Stimulated activated CD8-positive, alpha-beta memory T cell treated with anti-CD3 and anti-CD28 coated beads, Interleukin-15, amount 100 ng/mL, for 24 hours (primary cell): ENCODE data around the gene MPI.
A peak's percentile ranks its signal among the peaks of the same experiment; 100 is the strongest.
"Not testable (repeated sequence)": the region's sequence is repeated elsewhere in the genome, so short reads cannot be mapped to it uniquely, and the experiment has no call there.

Experiments used
- DNase-seq: peaks from one replicate; pipeline ENCODE4 v3.0.0-alpha.2; 2020; ENCODE audit warnings: low read depth

Gene MPI

GRCh38 chr15:74933573-74933972 is 43.7 kb downstream of the MPI start:
- DNase-seq: no peak

DNA sequence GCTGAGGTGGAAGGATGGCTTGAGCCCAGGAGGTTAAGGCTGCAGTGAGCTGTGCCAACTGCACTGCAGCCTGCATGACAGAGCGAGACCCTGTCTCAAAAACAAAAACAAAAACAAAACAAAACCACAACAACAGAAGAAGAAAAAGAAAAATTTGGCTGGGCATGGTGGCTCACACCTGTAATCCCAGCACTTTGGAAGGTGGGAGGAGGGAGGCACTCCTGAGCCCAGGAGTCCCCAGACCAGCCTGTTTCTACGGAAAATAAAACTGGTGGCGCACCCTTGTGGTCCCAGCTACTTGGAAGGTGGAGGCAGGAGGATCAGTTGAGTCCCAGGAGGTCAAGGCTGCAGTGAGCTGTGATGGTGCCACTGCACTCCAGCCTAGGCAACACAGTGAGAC is 45.4 kb downstream of the MPI start:
- DNase-seq: not testable (repeated sequence)

GRCh38 chr15:74937272-74937589 is 47.4 kb downstream of the MPI start:
- no peak for DNase-seq

DNA sequence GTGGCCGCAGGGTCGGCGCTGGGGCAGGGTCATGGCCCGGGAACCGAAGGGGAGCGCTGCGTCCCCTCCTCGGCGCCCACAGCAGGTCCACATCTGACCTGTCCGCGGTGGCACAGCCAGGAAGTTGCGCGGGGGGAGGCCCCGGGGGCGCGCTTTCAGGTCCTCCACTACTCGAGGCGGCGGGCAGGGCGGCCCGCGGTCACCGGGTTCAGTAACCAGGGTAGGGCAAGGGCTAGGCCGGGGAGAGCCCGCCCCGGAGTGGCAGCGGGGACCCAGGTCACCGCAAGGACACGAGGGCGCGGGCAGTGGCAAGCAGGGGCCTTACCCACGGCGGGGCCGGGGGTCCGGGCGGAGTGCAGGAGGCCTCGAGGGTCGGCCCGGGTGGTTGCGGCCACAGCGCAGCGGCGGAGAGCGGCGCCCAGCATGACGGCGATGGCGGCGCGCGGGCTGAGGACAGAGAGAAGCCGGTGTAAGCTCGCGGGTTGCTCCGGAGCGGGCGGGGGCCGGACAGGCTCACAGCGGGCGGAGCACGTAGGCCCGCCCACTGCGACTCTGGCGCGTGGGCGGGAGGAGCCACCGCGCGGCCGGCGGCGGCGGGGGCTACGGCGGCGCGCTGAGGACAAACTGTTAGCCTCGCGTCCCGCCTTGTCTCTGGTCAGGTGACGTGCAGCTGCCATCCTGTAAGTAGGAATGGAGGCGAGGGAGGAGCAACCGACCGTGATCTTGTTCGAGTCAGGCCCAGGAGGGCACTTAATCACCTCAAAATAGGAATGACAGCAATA is 47.9 kb downstream of the MPI start, which contains the start of gene COX5A:
Gene COX5A (minus strand): TSS at position 484 of the 782 bp plus-strand sequence. CDS start 59 bp downstream, at position 425.
- peak; percentile 82 for DNase-seq

DNA sequence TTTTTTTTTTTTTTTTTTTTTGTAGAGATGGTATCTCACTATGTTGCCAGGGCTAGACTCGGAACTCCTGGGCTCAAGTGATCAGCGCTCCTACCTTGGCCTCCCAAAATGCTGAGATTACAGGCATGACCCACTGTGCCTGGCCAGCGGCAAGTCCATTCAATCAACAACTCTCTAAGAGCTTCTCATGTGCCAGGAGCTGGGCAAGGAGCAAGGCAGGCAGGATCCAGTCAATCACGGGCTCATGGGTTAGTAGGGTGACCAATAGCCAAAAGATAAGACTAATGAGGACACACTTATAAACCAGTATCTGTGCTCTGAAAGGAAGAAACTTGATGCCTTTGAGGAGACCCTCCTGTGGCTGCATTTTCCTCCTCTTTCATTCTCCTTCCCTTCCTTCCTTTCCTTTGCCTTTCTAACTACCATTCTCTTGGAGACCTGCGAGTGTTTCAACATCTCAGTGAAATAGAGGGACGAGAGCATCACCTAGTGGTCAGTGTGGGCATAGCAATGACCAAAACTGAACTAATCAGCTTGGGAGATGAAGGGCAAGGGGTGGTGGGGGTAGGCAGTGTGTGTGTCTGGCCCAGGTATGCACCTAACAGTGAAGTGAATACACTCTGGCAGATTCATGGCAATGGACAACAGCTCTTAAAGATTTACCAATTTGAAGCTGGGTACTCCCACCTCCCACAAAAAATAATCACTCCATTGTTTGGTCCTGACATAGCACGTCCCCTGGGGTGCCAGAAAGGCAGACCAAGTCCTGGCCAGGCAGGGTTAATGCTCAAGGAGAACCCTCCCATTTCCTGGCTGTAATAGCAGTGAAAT is 60.5 kb downstream of the MPI start:
- DNase-seq: peak; percentile 61

GRCh38 chr15:74951006-74951405 is 61.2 kb downstream of the MPI start:
- DNase-seq: no peak
